ENCODE data around the gene PSMB10.
"Not testable (repeated sequence)": the region's sequence is repeated elsewhere in the genome, so short reads cannot be mapped to it uniquely, and the experiment has no call there.

PSMB10 gene

GRCh38 chr16:67936124-67936879, at the start of gene PSMB10:
TSS of gene PSMB10 (minus strand) at chr16:67936850. CDS start at chr16:67936749, 101 bp downstream.
- DNase-seq (ENCODE audit: low spot score): peak; percentile 37

GRCh38 chr16:67982011-67982696, 45.5 kb upstream of the PSMB10 start:
- DNase-seq (ENCODE audit: low spot score): no peak

GRCh38 chr16:67979955-67980678, 43.5 kb upstream of the PSMB10 start, which contains the start of gene DPEP3:
TSS of gene DPEP3 (minus strand) at chr16:67980499. CDS start at chr16:67980380, 119 bp downstream.
- no peak for DNase-seq (ENCODE audit: low spot score)

- no peak for DNase-seq (ENCODE audit: low spot score)
These were observed 41.0 kb upstream of the PSMB10 start for GRCh38 chr16:67977469-67978227.

GRCh38 chr16:67977005-67977404, 40.4 kb upstream of the PSMB10 start:
- DNase-seq (ENCODE audit: low spot score): no peak

GRCh38 chr16:67976205-67976604, 39.6 kb upstream of the PSMB10 start:
- no peak for DNase-seq (ENCODE audit: low spot score)

GRCh38 chr16:67975321-67976105, 38.9 kb upstream of the PSMB10 start:
- DNase-seq (ENCODE audit: low spot score): no peak

- DNase-seq (ENCODE audit: low spot score): not testable (repeated sequence)
These were observed 35.6 kb upstream of the PSMB10 start for GRCh38 chr16:67972285-67972684.

- DNase-seq (ENCODE audit: low spot score): no peak
These were observed 34.5 kb upstream of the PSMB10 start for GRCh38 chr16:67971111-67971510.

GRCh38 chr16:67969254-67970039, 32.8 kb upstream of the PSMB10 start:
- no peak for DNase-seq (ENCODE audit: low spot score)

- DNase-seq (ENCODE audit: low spot score): peak; percentile 40
These were observed 32.0 kb upstream of the PSMB10 start, which contains the start of gene SLC12A4 for GRCh38 chr16:67968400-67969253. TSS of gene SLC12A4 (minus strand) at chr16:67968637. CDS start at chr16:67968553, 84 bp downstream.

- no peak for DNase-seq (ENCODE audit: low spot score)
These were observed 31.3 kb upstream of the PSMB10 start for GRCh38 chr16:67967958-67968399.

GRCh38 chr16:67967183-67967957, 30.7 kb upstream of the PSMB10 start:
- no peak for DNase-seq (ENCODE audit: low spot score)

- DNase-seq (ENCODE audit: low spot score): no peak
These were observed 30.0 kb upstream of the PSMB10 start for GRCh38 chr16:67966549-67967182.

GRCh38 chr16:67965668-67966548, 29.3 kb upstream of the PSMB10 start:
- DNase-seq (ENCODE audit: low spot score): no peak

GRCh38 chr16:67964477-67965131, 28.0 kb upstream of the PSMB10 start:
- DNase-seq (ENCODE audit: low spot score): no peak

All from pons (tissue), 1 donor.